ENCODE data around the gene PPM1H.

DNA sequence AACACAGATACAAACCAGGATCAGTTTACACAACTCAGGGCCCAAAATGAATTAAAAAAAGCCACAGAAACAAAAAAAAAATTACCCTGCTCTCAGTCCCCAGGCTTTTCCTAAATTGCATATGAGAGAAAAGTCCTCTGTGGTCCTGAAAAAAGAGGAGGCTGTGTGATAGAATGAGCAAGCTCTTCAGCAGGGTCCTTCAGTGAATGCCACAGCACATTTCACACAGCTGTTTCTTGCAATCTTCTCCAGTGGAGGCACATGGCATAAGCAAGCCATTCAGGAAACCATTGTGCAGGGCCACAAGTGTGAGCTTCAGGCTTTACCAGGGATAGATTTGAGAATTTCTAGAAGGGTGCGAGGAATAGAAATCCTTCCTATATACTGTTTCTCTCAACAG is 168.5 kb downstream of the PPM1H start:
- no peak for TF ChIP-seq POLR2A (IDR thresholded peaks at IDR 0.05)
- TF ChIP-seq, protein P1, sequence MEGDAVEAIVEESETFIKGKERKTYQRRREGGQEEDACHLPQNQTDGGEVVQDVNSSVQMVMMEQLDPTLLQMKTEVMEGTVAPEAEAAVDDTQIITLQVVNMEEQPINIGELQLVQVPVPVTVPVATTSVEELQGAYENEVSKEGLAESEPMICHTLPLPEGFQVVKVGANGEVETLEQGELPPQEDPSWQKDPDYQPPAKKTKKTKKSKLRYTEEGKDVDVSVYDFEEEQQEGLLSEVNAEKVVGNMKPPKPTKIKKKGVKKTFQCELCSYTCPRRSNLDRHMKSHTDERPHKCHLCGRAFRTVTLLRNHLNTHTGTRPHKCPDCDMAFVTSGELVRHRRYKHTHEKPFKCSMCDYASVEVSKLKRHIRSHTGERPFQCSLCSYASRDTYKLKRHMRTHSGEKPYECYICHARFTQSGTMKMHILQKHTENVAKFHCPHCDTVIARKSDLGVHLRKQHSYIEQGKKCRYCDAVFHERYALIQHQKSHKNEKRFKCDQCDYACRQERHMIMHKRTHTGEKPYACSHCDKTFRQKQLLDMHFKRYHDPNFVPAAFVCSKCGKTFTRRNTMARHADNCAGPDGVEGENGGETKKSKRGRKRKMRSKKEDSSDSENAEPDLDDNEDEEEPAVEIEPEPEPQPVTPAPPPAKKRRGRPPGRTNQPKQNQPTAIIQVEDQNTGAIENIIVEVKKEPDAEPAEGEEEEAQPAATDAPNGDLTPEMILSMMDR (IDR thresholded peaks at IDR 0.05): no peak

All from heart left ventricle (tissue), 13 donors.